DOHH2 (cell line): ENCODE data around the gene VWA7.

Source experiments
- H3F3A ChIP-seq: fragments of 200-600 bp; sonication (generic), shearing (Covaris generic); 2 replicates; pipeline ENCODE4 v1.6.0; 2016; ENCODE audit warnings: antibody characterized with exemption, mild to moderate bottlenecking; ENCODE audit not compliant: control insufficient read depth, insufficient read depth
- H3K27ac ChIP-seq: fragments of 200-600 bp; sonication (generic); 2 replicates; pipeline ENCODE4 v1.5.1; 2014; ENCODE audit warnings: low read depth, mild to moderate bottlenecking, low read length, moderate library complexity
- H3K27me3 ChIP-seq: fragments of 200-600 bp; sonication (generic); 2 replicates; pipeline ENCODE4 v1.6.1; 2014; ENCODE audit warnings: mild to moderate bottlenecking, low read length, mixed read lengths; ENCODE audit not compliant: control insufficient read depth
- H3K36me3 ChIP-seq: fragments of 200-600 bp; sonication (generic); 2 replicates; pipeline ENCODE4 v1.6.1; 2014; ENCODE audit warnings: mild to moderate bottlenecking, low read length, moderate library complexity, mixed read lengths; ENCODE audit not compliant: control insufficient read depth
- H3K4me1 ChIP-seq: fragments of 200-600 bp; sonication (generic); 2 replicates; pipeline ENCODE4 v1.6.1; 2014; ENCODE audit warnings: mild to moderate bottlenecking, low read length, mixed read lengths; ENCODE audit not compliant: control insufficient read depth
- H3K4me2 ChIP-seq: fragments of 200-600 bp; sonication (generic); 2 replicates; pipeline ENCODE4 v1.6.0; 2014; ENCODE audit warnings: mild to moderate bottlenecking, low read length, moderate library complexity
- H3K4me3 ChIP-seq: fragments of 200-600 bp; sonication (generic); 2 replicates; pipeline ENCODE4 v1.5.1; 2014; ENCODE audit warnings: mild to moderate bottlenecking, low read length, mixed read lengths
- H3K79me2 ChIP-seq: fragments of 200-600 bp; sonication (generic); 2 replicates; pipeline ENCODE4 v1.6.1; 2014; ENCODE audit warnings: mild to moderate bottlenecking, low read length, mixed read lengths; ENCODE audit not compliant: control insufficient read depth
- H3K9me2 ChIP-seq: fragments of 200-600 bp; sonication (generic); replicated peaks from 2 replicates; pipeline ENCODE4 v1.6.1; 2014; ENCODE audit warnings: mild to moderate bottlenecking, low read length, mixed read lengths; ENCODE audit not compliant: control insufficient read depth
- H3K9me3 ChIP-seq: fragments of 200-600 bp; sonication (generic); 2 replicates; pipeline ENCODE4 v1.6.1; 2014; ENCODE audit warnings: antibody characterized with exemption, low read length, mixed read lengths; ENCODE audit not compliant: control insufficient read depth, insufficient read depth
- H4K20me1 ChIP-seq: fragments of 200-600 bp; sonication (generic); 2 replicates; pipeline ENCODE4 v1.6.0; 2014; ENCODE audit warnings: low read depth, mild to moderate bottlenecking, antibody characterized with exemption, low read length, moderate library complexity; ENCODE audit not compliant: control insufficient read depth, insufficient read depth
- CTCF ChIP-seq: fragments of 200-600 bp; sonication (generic); IDR thresholded peaks from one replicate; pipeline ENCODE4 v1.5.1; 2014; ENCODE audit warnings: antibody characterized with exemption, mild to moderate bottlenecking, low read depth, low read length; ENCODE audit not compliant: poor library complexity, severe bottlenecking
- EZH2phosphoT487 ChIP-seq: fragments of 200-600 bp; sonication (generic); IDR thresholded peaks from 2 replicates; pipeline ENCODE4 v1.6.1; 2017; ENCODE audit warnings: borderline replicate concordance, mild to moderate bottlenecking, antibody characterized with exemption, low read length, moderate library complexity, mixed read lengths

VWA7 gene

DNA sequence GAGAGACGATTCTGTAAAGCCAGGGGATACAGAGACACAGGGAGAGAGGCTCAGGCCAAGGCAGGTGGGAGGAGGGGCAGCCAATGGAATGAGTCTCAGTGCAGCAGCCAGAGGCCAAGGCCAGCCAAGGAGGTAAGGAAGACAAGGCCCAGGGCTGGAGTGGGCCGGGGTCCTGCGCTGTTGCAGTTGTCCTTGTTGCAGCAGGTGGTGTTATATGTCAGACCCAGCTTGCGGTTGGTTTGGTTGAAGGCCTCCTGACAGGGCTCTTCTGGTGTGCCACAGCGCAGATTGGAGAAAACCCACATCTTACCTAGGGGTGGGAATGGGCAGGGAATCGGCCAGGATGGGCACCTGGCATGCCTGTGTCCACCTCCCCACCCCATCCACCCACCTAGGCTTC lies 58.1 kb downstream of the VWA7 start:
- H3K27ac ChIP-seq = no peak overlapping the region
- H3K79me2 ChIP-seq = no peaks in the 10 kb centered on the region
- H3K36me3 ChIP-seq = no peaks in the 10 kb centered on the region
- no peaks in the 10 kb centered on the region for H3K9me3 ChIP-seq
- H3K4me2 ChIP-seq = no peak overlapping the region
- H3K27me3 ChIP-seq = peaks cover 19% of the 10 kb centered on the region
- no peak for TF ChIP-seq EZH2phosphoT487
- no peak for TF ChIP-seq CTCF
- H3K4me1 ChIP-seq = no peaks in the 10 kb centered on the region
- H3K4me3 ChIP-seq = no peak overlapping the region
- H3F3A ChIP-seq = no peaks in the 10 kb centered on the region
- no peaks in the 10 kb centered on the region for H3K9me2 ChIP-seq
- no peaks in the 10 kb centered on the region for H4K20me1 ChIP-seq

GRCh38 chr6:31718265-31718664 lies 58.9 kb downstream of the VWA7 start:
- Histone ChIP-seq H3F3A (no peaks in the 10 kb centered on the region), H3K9me3 (no peaks in the 10 kb centered on the region), H3K4me2 (no peak overlapping the region), H3K27ac (no peak overlapping the region), H3K4me3 (no peak overlapping the region), H3K79me2 (no peaks in the 10 kb centered on the region), H3K9me2 (no peaks in the 10 kb centered on the region), H3K4me1 (no peaks in the 10 kb centered on the region), H3K27me3 (peaks cover 23% of the 10 kb centered on the region), H3K36me3 (no peaks in the 10 kb centered on the region), H4K20me1 (no peaks in the 10 kb centered on the region)
- TF ChIP-seq EZH2phosphoT487 (no peak), CTCF (no peak)

GRCh38 chr6:31717499-31718222 lies 59.5 kb downstream of the VWA7 start:
- no peaks in the 10 kb centered on the region for H3K79me2 ChIP-seq
- H3K36me3 ChIP-seq = no peaks in the 10 kb centered on the region
- no peak overlapping the region for H3K27ac ChIP-seq
- H3K9me3 ChIP-seq = no peaks in the 10 kb centered on the region
- no peak for TF ChIP-seq CTCF
- no peak for TF ChIP-seq EZH2phosphoT487
- H3K27me3 ChIP-seq = peaks cover 29% of the 10 kb centered on the region
- no peaks in the 10 kb centered on the region for H3K4me1 ChIP-seq
- H3K9me2 ChIP-seq = no peaks in the 10 kb centered on the region
- H3F3A ChIP-seq = no peaks in the 10 kb centered on the region
- H3K4me2 ChIP-seq = no peak overlapping the region
- no peak overlapping the region for H3K4me3 ChIP-seq
- no peaks in the 10 kb centered on the region for H4K20me1 ChIP-seq
